NB4 (cell line): ENCODE data around the gene CHST11.

Source experiments
- MAX ChIP-seq: IDR thresholded peaks from 2 replicates; pipeline ENCODE4 v1.6.1; 2011; ENCODE audit warnings: low read depth, low read length
- TF ChIP-seq, protein P1 (sequence below): IDR thresholded peaks from one replicate; pipeline ENCODE4 v1.5.1; 2012; ENCODE audit warnings: low read depth, low read length

DNA sequence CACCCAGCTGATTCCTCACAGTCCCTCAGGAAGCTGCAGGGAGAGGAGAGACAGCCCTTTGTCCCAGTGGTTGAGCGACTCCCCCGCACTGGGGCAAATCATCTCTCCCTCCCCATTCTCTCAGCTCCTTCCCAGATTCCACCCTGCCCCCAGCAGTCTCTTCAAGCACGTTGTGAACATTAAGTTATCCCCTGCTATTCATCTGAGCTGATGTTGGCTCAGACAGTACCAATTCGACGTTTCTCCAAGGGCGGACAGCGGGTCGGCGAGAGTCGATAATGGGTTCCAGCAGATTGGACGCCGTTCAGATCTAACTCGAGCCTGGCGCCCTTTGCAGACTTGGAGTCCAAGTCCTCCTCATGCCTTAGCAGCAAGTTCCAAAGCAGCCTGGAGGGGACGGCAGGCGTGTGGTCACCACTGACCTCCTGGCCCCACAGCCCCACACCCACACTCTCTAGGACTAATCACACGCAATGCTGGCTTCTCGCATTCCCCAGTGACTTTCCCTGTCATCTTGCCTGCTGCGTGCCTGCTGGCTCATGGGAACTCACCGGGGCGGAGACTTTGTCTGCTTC lies 245.9 kb downstream of the CHST11 start:
- TF ChIP-seq, protein P1, sequence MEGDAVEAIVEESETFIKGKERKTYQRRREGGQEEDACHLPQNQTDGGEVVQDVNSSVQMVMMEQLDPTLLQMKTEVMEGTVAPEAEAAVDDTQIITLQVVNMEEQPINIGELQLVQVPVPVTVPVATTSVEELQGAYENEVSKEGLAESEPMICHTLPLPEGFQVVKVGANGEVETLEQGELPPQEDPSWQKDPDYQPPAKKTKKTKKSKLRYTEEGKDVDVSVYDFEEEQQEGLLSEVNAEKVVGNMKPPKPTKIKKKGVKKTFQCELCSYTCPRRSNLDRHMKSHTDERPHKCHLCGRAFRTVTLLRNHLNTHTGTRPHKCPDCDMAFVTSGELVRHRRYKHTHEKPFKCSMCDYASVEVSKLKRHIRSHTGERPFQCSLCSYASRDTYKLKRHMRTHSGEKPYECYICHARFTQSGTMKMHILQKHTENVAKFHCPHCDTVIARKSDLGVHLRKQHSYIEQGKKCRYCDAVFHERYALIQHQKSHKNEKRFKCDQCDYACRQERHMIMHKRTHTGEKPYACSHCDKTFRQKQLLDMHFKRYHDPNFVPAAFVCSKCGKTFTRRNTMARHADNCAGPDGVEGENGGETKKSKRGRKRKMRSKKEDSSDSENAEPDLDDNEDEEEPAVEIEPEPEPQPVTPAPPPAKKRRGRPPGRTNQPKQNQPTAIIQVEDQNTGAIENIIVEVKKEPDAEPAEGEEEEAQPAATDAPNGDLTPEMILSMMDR = no peak
- TF ChIP-seq MAX = no peak
